Measurements from ENCODE around the gene GFI1.

The GFI1 gene

DNA sequence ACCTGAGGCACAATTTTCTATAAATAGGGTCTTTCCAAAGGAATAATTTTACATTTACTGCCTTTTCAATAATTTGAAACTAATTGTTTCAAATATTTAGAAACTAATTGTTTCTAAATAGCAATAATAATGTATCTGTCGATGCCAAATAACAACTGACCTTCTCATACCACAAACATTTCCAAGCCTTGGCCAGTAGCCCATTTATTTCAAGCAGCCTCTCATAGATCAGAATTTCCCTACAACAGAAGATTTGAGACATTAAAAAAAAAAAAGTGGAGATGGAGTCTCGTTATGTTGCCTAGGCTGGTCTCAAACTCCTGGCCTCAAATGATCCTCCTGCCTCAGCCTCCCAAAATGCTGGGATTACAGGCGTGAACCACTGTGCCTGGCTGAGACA, 2.1 kb upstream of the GFI1 start:
- DNase-seq (ENCODE audit: low read depth in 2 of 2, low spot score in 1 of 2) = no peak

- DNase-seq (ENCODE audit: low read depth in 2 of 2, low spot score in 1 of 2) = no peak
Measured at GRCh38 chr1:92488416-92488815, 1.7 kb upstream of the GFI1 start.

GRCh38 chr1:92487078-92487605, 417 bp upstream of the GFI1 start:
- no peak for DNase-seq (ENCODE audit: low read depth in 2 of 2, low spot score in 1 of 2)

GRCh38 chr1:92485381-92486250, 1.1 kb downstream of the GFI1 start:
- peak; percentile 55 to 63 for DNase-seq (ENCODE audit: low read depth in 2 of 2, low spot score in 1 of 2)

DNA sequence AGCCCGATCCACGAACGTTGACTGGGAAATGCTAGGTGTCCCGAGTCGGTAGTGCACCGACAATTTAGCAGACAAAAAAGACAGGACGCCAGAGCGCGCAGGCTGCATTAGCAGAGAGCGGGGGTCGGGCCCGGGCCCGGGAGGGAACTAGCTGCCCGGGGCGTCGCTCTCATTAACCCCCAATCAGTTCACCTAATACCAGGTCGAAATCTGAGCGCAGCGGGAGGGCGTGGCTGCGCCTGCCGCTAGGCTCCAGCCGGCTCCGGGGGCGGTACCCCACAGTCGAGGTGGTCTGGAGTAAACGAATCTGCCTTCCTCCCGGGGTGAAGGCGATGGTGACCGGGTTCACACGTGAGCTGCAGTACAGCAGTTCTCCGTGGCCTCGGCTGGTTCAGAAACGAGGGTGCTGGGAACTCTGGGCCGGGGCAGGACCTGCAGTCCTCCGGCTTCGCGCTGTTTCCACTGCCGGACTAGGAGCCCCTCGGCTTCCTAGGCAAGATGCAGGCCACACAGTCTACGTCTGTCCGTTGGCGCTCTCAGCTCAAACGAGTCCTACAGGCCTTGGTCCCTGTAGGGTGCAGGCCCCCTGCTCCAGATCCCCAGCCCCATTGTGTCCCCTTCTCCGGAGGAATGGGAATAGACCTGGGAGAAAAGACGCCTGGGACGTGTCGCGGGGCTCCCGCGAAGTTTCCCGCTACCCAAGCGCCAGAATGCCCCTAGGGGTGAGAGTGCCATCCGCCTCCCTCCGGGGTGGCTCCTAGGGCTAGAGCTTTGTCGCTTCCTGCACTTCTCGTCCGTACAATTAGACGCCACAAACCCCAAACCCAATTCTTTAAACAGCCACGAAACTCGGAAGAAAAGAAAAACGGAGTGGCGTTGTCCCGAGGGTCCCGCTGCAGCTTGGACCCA, 2.0 kb downstream of the GFI1 start:
- DNase-seq (ENCODE audit: low read depth in 2 of 2, low spot score in 1 of 2) = peak; percentile 41 to 48

- peak; percentile 17 to 31 for DNase-seq (ENCODE audit: low read depth in 2 of 2, low spot score in 1 of 2)
Measured at GRCh38 chr1:92483610-92484471, 2.9 kb downstream of the GFI1 start.

- DNase-seq (ENCODE audit: low read depth in 2 of 2, low spot score in 1 of 2) = no peak
Measured at GRCh38 chr1:92482665-92483609, 3.8 kb downstream of the GFI1 start.

GRCh38 chr1:92481971-92482664, 4.6 kb downstream of the GFI1 start:
- DNase-seq (ENCODE audit: low read depth in 2 of 2, low spot score in 1 of 2) = no peak

DNA sequence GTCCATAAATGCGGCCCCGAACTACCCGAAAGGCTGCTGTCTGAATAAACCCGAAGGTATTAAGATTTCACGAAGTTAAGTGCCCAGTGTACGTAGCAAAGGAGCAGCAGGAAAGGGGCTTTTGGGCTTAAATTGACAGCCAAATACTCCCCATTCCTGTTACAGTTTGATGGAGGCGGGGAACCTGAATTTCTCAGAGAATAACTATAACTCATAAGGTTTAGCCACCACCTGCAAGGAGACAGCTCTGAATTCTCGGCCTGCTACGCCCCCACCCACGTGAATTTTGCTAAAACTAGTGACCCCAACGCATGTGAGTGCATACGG, 5.2 kb downstream of the GFI1 start:
- no peak for DNase-seq (ENCODE audit: low read depth in 2 of 2, low spot score in 1 of 2)

GRCh38 chr1:92480813-92481598, 5.7 kb downstream of the GFI1 start:
- DNase-seq (ENCODE audit: low read depth in 2 of 2, low spot score in 1 of 2) = no peak

DNA sequence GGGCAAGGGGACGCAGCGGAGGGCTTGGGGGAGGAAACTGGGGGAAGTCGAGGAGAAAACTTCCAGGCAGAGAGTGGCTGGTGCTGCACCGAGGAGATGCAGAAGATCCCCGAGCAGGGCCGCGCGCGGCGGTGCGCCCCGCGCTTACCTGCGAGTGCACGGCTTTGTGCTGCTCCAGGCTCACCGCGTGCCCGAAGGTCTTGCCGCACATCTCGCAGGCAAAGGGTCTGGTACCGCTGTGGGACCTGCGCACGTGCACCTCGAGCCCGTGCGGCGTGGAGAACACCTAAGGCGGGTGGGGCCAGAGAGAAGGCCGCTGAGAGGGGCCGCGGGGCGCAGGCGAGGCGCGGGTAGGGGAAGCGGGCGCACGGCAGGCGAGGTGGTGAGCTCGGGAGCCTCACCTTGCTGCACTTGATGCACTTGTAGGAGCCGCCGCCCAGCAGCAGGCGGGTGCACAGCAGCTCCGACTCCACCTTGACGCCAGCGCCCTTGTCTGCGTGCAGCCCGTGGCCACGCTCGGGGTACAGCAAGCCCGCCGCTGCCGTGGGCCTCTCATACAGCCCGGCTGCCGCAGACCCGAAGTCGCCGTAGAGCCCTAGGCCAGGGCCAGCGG, 6.4 kb downstream of the GFI1 start:
- DNase-seq (ENCODE audit: low read depth in 2 of 2, low spot score in 1 of 2) = no peak

DNA sequence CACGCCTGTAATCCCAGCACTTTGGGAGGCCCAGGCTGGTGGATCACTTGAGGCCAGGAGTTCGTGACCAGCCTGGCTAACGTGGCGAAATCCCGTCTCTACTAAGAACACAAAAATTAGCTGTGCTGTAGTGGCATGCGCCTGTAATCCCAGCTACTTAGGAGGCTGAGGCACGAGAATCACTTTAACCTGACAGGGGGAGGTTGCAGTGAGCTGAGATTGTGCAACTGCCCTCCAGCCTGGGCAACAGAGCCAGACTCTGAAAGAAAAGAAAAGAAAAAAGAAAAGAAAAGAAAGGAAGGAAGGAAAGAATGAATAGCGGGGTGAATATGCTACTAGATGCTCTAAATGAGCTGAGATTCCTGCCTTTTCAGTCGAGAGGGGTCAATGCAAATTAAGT, 7.1 kb downstream of the GFI1 start:
- no peak for DNase-seq (ENCODE audit: low read depth in 2 of 2, low spot score in 1 of 2)

DNA sequence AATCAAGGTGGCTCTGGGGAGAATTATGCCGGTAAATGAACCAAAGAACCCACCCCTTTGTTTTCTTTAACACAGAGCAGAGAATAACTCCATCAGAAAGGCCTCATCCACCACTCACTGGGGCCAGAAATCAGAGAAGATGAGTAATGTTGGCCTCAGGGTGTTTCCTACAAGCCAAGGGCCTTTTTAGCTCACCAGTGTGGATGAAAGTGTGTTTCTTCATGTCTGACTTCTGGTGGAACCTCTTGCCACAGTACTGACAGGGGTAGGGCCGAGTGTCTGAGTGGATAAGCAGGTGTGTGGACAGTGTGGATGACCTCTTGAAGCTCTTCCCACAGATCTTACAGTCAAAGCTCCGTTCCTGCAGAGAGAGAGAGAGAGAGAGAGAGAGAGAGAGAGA, 8.3 kb downstream of the GFI1 start:
- DNase-seq (ENCODE audit: low read depth in 2 of 2, low spot score in 1 of 2) = no peak

GRCh38 chr1:92476071-92476631, 10.6 kb downstream of the GFI1 start:
- DNase-seq (ENCODE audit: low read depth in 2 of 2, low spot score in 1 of 2) = peak; percentile 19 to 37

DNA sequence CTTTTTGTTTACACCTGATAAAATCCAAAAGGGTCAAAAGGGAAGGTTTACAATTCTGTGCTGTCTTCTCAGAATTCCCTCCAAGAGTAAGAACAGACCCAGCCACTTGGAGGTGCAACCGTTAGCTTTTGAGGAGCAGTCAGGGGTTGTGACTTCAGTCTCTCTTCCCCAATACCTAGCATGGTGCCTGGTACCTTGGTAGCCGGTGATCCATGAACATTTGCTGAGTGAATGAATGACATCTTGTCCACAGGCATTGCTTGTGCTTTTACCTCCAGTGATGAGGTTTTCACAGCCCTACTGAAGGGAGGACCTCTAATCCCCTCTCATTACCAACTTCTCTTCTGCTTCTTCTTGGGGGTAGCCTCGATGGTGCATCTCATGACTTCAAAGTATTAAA, 11.7 kb downstream of the GFI1 start:
- DNase-seq (ENCODE audit: low read depth in 2 of 2, low spot score in 1 of 2) = no peak

DNA sequence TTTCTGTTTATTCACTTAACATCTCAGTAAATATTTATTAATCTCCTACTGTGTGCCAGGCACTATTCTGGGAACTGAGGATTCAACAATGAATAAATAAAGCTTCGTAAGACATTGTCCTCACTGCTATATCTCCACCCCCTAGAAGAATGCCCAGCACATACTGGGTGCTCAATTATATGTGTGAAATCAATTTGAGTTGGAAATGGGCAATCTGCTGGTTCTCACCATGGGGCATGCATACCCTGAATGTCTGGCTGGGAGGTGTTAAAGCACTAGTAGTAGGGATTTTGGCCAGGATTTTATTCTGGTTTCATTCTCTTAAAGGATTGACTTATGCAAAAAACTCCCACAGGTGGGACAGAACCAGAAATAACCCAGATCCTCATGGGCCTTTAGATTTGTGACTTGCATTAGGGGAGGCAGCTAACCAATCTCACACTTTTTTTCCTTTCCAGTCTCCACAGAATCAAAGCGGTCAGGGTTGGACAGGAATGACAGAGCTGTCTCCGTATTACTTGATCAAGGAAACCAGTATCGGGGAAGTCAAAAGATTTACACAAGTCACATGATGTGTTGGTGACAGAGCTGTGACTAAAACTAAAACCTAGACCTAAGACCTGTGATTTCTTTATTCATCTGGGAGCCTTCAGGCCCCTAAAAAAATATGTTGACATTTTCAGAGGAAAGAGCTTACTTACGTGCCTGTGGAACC, 12.8 kb downstream of the GFI1 start:
- no peak for DNase-seq (ENCODE audit: low read depth in 2 of 2, low spot score in 1 of 2)

DNA sequence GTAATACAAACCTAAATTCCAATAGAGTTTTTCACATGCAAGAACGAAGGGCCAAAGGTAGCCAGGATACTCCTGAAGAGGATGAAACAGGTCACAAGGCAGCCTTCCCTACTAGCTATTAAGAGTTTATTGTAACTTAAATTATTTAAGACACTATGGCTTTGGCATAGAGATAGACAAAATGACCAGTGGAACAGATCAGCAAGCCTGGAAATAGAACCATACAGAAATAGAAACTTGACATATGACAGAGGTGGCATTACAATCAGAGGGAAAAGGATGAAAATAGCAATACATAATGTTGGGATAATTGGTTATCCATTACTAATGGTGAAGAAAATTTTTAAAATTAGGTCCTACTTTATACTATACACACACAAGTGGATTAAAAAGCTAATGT, 16.5 kb downstream of the GFI1 start:
- no peak for DNase-seq (ENCODE audit: low read depth in 2 of 2, low spot score in 1 of 2)
